Fibroblast of mammary gland (primary cell): ENCODE results near the gene BCAS3.
A peak's percentile ranks its signal among the peaks of the same experiment; 100 is the strongest.

Experiments
- DNase-seq: peaks from one replicate; pipeline ENCODE4 v3.0.0-alpha.2; 2010; ENCODE audit warnings: low read depth
- H3K4me3 ChIP-seq: 2 replicates; pipeline ENCODE4 v1.5.1; 2011; ENCODE audit warnings: low read depth, mild to moderate bottlenecking, low read length, moderate library complexity; ENCODE audit not compliant: control insufficient read depth
- TF ChIP-seq, protein P1 (sequence below): conservative IDR thresholded peaks from 2 replicates; pipeline ENCODE4 v1.5.1; 2011; ENCODE audit warnings: low read depth, low read length, inconsistent platforms; ENCODE audit not compliant: control insufficient read depth, insufficient read depth

Gene BCAS3

DNA sequence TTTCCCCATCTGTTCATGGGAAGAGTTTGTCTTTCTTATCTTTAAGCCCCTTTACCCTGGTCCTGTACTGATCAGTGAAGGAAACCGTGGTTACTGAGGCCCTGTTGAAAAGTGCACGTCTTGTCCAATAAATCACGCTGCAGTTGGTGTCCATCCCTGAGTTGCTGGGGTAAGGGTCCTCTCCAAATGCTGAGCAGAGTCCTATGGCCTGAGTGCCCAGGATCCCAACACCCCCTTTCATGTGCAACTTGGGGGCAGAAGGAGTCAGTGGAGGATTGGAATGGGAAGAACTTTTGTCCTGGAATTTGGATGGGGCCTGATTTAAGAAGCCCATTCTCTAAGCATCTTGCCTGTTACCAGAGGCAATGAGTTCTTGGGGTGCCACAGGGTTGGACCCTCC, 715.0 kb downstream of the BCAS3 start:
- TF ChIP-seq, protein P1, sequence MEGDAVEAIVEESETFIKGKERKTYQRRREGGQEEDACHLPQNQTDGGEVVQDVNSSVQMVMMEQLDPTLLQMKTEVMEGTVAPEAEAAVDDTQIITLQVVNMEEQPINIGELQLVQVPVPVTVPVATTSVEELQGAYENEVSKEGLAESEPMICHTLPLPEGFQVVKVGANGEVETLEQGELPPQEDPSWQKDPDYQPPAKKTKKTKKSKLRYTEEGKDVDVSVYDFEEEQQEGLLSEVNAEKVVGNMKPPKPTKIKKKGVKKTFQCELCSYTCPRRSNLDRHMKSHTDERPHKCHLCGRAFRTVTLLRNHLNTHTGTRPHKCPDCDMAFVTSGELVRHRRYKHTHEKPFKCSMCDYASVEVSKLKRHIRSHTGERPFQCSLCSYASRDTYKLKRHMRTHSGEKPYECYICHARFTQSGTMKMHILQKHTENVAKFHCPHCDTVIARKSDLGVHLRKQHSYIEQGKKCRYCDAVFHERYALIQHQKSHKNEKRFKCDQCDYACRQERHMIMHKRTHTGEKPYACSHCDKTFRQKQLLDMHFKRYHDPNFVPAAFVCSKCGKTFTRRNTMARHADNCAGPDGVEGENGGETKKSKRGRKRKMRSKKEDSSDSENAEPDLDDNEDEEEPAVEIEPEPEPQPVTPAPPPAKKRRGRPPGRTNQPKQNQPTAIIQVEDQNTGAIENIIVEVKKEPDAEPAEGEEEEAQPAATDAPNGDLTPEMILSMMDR: no peak
- no peak overlapping the region for H3K4me3 ChIP-seq
- no peak for DNase-seq

DNA sequence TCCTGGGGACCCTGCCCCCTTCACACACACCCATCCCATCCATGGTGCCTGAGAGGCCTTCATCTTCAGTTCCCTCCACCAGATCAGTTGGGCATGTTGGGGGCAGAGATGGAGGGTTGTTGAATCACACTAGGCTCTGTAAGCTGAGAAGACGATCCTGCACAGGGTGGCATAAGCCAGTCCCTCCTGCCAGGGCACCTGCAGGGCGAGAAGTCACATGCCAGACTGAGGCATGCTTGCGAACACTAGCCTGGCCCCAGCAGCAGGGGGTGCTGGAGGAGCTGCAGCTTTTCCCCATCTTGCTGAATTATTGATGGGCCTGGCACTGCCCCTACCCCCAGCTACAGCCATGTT, 715.9 kb downstream of the BCAS3 start:
- DNase-seq: no peak
- TF ChIP-seq, protein P1: peak; percentile 33
- H3K4me3 ChIP-seq: no peak overlapping the region

DNA sequence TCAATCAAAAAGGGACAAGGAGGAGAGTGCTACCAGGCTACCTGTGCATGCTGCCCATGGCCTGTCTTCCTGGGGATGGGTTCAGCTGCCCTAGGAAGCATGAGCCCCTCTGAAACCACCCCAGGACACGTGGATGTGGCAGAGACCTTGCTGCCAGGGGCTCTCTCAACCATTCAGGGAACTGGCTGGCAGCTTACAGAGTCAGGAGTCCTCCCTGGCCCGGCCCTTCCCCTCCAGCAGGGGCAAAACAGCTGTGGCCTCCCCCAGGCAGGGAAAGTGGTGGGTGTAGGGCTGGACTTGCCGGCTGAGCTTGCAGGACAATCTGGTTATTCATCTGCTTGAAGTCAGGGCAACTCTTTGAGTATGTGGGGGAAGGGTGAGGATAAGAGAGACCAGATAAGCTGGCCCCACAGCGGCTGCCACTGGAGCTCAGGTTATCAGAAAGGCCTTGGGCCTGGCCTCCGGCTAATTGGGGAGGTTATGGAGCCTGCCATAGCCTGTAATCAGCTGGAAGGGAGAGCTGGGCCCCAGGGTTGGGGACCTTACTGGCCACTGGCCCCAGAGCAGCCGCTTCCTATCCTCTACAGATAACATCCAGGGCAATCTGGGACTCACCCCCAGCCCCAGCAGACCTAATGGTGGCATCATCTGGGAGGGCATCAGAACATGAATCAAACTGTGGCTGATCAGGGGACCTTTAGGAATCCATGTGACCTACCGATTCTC, 716.4 kb downstream of the BCAS3 start:
- TF ChIP-seq, protein P1: no peak
- no peak for DNase-seq
- no peak overlapping the region for H3K4me3 ChIP-seq

DNA sequence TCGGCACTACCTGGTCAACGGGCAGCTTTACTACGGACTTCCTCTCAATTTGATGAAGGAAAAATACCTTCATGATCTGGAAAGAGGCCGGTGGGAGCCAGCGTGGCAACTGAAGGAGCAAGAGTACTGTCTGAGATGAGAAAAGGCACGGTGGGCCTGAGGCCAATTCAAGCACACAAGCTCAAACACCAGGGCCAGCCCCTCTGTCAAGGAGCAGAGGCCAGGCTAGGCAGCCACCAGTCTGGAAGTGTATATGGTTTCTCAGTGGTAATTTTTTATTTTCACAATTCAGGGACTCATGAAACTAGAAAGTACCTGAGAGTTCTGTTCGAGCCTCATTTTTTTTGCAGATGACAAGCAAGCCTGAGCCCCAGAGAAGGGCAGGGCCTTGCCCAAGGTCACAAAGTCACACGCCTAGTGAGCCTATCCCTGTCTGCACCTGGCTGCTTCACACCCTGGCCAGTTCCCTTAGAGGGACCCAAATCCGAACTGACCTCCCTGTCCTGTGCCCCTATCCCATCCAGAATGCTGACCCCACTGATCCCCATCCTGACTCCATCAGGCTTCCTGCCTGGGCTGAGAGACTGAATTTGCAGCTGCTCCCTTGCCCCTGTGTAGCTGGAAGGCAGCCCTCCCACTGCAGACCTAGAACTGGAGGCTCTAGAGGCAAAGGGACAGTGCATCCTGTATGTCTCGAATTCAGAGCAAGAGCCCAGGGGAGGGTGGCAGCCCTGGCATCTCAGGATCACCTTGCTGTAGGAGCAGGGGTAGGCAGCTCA, 717.2 kb downstream of the BCAS3 start:
- no peak overlapping the region for H3K4me3 ChIP-seq
- no peak for DNase-seq
- TF ChIP-seq, protein P1: no peak

DNA sequence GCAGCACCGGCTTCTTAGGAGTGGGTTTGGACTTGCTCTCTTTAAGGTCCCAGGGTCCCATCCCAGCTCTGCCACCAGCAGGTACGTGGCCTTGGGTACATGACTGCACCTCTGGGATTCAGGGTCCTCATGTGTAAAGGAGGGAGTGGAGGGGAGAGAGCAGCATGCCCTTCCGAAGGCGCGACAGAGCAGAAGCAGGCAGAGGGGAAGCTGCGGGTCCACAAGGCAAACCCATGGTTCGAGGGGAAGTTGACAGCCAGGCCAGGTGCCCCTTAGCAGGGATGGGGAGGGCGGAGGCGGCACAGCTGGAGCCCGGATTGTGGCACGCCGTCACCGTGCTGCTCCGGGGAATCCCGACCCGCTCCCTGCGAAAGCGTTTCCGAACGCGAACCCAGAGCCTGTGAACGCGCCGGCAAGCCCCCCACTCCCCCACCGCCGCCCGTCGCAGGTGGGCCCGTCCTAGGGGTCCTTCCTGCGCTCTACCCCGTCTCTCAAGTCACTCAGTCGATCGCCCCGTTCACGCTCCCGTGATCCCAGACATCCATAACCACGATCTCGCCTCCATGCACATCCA, 717.8 kb downstream of the BCAS3 start:
- TF ChIP-seq, protein P1: no peak
- H3K4me3 ChIP-seq: no peak overlapping the region
- DNase-seq: no peak

DNA sequence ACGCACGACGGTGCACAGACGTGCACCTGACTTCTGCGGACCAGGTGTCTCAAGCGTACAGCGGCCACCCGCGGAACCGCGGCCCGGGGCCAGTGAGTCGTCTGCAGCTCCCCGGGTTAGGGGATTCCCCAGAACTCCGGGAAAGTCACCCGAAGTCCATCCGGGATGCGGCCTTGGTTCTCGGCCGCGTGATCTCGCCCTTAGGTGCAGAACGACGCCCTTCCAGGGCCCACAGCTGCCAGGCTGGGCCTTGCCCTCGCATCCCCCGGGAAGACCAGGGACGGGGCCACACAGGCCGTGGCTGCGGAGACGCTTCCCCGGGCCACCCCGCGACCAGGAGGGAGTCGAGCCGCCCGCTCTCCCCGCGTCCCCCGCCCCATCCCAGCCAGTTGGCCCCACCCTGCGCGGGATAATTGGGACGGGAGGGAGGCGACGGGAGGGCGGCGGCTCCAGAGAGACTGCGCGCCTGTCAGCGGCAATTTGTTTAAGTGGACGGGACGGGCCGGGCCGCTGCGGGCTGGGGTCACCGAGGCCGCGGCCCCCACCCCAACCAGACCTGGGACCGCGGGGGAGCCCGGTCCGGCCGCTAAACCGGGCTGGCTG, 718.4 kb downstream of the BCAS3 start:
- TF ChIP-seq, protein P1: no peak
- DNase-seq: no peak
- H3K4me3 ChIP-seq: no peak overlapping the region
